ENCODE data around the gene IMPG1. TPM values are rescaled to one million over a fixed set of nuclear protein-coding genes. Genes with fewer than 3 reads are reported as not detected.
"Not testable (repeated sequence)": the region's sequence is repeated elsewhere in the genome, so short reads cannot be mapped to it uniquely, and the experiment has no call there.

Gene IMPG1
- total and polyA plus RNA-seq, 10 of the 15 experiments (the other 5 are each of a cell fraction or from before 2014, with no cell fraction given): not detected

DNA sequence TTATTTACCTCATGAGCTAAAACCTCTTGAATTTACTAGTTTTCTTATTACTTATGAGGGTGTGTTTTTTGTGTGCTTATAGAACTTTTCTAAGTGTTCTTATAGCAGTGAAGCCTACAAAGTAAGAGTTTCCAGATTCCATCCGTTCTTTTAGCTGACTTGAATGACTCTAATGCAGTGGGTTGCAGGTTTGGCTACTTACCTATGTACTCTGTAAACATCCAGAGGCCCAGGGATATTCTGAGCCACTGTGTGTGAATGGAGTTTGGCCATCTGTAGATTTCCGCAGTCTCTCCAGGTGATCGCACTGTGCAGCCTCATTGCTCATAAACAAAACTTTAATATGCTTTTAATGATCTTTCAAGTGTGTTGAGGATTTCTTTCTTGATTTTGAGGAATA is 165.6 kb downstream of the IMPG1 start (continued):
- TF ChIP-seq, protein P1, sequence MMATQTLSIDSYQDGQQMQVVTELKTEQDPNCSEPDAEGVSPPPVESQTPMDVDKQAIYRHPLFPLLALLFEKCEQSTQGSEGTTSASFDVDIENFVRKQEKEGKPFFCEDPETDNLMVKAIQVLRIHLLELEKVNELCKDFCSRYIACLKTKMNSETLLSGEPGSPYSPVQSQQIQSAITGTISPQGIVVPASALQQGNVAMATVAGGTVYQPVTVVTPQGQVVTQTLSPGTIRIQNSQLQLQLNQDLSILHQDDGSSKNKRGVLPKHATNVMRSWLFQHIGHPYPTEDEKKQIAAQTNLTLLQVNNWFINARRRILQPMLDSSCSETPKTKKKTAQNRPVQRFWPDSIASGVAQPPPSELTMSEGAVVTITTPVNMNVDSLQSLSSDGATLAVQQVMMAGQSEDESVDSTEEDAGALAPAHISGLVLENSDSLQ (IDR thresholded peaks at IDR 0.05): no peak
- TF ChIP-seq SPI1 (IDR thresholded peaks at IDR 0.05; ENCODE audit: borderline replicate concordance, insufficient read depth, low read depth, low read length) (no peak), POLR2AphosphoS2 (IDR thresholded peaks at IDR 0.05; ENCODE audit: low read depth, low read length) (no peak), PML (IDR thresholded peaks at IDR 0.05; ENCODE audit: low read length) (no peak), CREB1 (IDR thresholded peaks at IDR 0.05; ENCODE audit: low read depth) (no peak), BACH1 (IDR thresholded peaks at IDR 0.05; ENCODE audit: borderline replicate concordance) (no peak), TCF7 (IDR thresholded peaks at IDR 0.05; ENCODE audit: borderline replicate concordance) (no peak), HDAC2 (IDR thresholded peaks at IDR 0.05) (no peak), MTA3 (IDR thresholded peaks at IDR 0.05; ENCODE audit: borderline replicate concordance, low read length) (no peak), FOXM1 (IDR thresholded peaks at IDR 0.05; ENCODE audit: low read depth, low read length) (no peak)

DNA sequence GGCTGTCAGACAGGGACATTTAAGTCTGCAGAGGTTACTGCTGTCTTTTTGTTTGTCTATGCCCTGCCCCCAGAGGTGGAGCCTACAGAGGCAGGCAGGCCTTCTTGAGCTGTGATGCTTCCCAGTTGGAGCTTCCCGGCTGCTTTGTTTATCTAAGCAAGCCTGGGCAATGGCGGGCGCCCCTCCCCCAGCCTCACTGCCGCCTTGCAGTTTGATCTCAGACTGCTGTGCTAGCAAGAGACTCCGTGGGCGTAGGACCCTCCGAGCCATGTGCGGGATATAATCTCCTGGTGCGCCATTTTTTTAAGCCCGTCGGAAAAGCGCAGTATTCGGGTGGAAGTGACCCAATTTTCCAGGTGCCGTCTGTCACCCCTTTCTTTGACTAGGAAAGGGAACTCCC is 167.3 kb downstream of the IMPG1 start:
- H3K4me2 ChIP-seq (ENCODE audit: control insufficient read depth, insufficient read depth); H3K9ac ChIP-seq (ENCODE audit: control insufficient read depth, insufficient read depth, low read length); intact Hi-C loops (cut with micrococcal nuclease; ENCODE audit: unreplicated experiment); H2AFZ ChIP-seq (ENCODE audit: control insufficient read depth, low read depth, low read length); POLR2A ChIA-PET; ATAC-seq; BruUV-seq (replicated peaks); RAD21 ChIA-PET (ENCODE audit: unreplicated experiment); DNase-seq (ENCODE audit: low read depth, low spot score); H3K9me3 ChIP-seq (replicated peaks; ENCODE audit: control insufficient read depth, insufficient read depth, low read length); H3K27me3 ChIP-seq (replicated peaks in 1 of 2; ENCODE audit: control insufficient read depth in 2 of 2, insufficient read depth in 2 of 2, low read length in 1 of 2); H3K79me2 ChIP-seq (ENCODE audit: control insufficient read depth, insufficient read depth, low read length); H3K4me1 ChIP-seq (ENCODE audit: control insufficient read depth, insufficient read depth, low read length); in situ Hi-C loops (cut with MboI); H4K20me1 ChIP-seq (ENCODE audit: control insufficient read depth, insufficient read depth); FAIRE-seq; H3K36me3 ChIP-seq (ENCODE audit: control insufficient read depth in 2 of 2, insufficient read depth in 2 of 2, low read length in 1 of 2); H3K4me3 ChIP-seq; H3K27ac ChIP-seq (ENCODE audit: control insufficient read depth, insufficient read depth): not testable (repeated sequence)
- ChIA-PET SMC1A (ENCODE audit: uncharacterized antibody, unreplicated experiment) (interaction anchor here (1.1 to 1.5 kb wide), 2 partner anchors 24 to 29 kb away, joined by 3 read pairs; no protein-coding TSS in a partner anchor), CTCF (interaction anchor here (10.2 kb wide), 1 partner anchor 11 kb away, joined by 105 read pairs; no protein-coding TSS in a partner anchor)
- 92% methylated on average over 14 of the region's 14 CpGs for WGBS (ENCODE audit: insufficient coverage, insufficient replicate concordance, low lambda C conversion rate, missing lambda C conversion rate)

DNA sequence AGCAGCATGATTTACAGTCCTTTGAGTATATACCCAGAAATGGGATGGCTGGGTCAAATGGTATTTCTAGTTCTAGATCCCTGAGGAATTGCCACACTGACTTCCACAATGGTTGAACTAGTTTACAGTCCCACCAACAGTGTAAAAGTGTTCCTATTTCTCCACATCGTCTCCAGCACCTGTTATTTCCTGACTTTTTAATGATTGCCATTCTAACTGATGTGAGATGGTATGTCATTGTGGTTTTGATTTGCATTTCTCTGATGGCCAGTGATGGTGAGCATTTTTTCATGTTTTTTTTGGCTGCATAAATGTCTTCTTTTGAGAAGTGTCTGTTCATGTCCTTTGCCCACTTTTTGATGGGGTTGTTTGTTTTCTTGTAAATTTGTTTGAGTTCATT is 172.2 kb downstream of the IMPG1 start:
- WGBS (ENCODE audit: insufficient coverage, insufficient replicate concordance, low lambda C conversion rate, missing lambda C conversion rate): 67% methylated on average over 1 of the region's 1 CpG
- H4K20me1 ChIP-seq (ENCODE audit: control insufficient read depth, insufficient read depth); H2AFZ ChIP-seq (ENCODE audit: control insufficient read depth, low read depth, low read length); H3K36me3 ChIP-seq (ENCODE audit: control insufficient read depth in 2 of 2, insufficient read depth in 2 of 2, low read length in 1 of 2); CTCF ChIA-PET; H3K27me3 ChIP-seq (replicated peaks in 1 of 2; ENCODE audit: control insufficient read depth in 2 of 2, insufficient read depth in 2 of 2, low read length in 1 of 2); in situ Hi-C loops (cut with MboI); H3K79me2 ChIP-seq (ENCODE audit: control insufficient read depth, insufficient read depth, low read length); H3K9ac ChIP-seq (ENCODE audit: control insufficient read depth, insufficient read depth, low read length); H3K9me3 ChIP-seq (replicated peaks; ENCODE audit: control insufficient read depth, insufficient read depth, low read length); POLR2A ChIA-PET; DNase-seq (ENCODE audit: low read depth, low spot score); BruUV-seq (replicated peaks); RAD21 ChIA-PET (ENCODE audit: unreplicated experiment); H3K4me1 ChIP-seq (ENCODE audit: control insufficient read depth, insufficient read depth, low read length); intact Hi-C loops (cut with micrococcal nuclease; ENCODE audit: unreplicated experiment); H3K4me2 ChIP-seq (ENCODE audit: control insufficient read depth, insufficient read depth); FAIRE-seq; ATAC-seq; H3K27ac ChIP-seq (ENCODE audit: control insufficient read depth, insufficient read depth); H3K4me3 ChIP-seq; SMC1A ChIA-PET (ENCODE audit: uncharacterized antibody, unreplicated experiment): not testable (repeated sequence)

Data from GM12878 (cell line).